ENCODE measurements around the gene BCLAF3. TPM values are rescaled to one million over a fixed set of nuclear protein-coding genes. Genes with fewer than 3 reads are reported as not detected.

Gene BCLAF3
- total RNA-seq, 3 donors from 2014 or later: 18.1 to 28.5 (median 20.0) TPM

GRCh38 chrX:19972984-19973383 lies 17.9 kb downstream of the BCLAF3 start:
- DNase-seq: no peak
- intact Hi-C loops (cut with DNase I, micrococcal nuclease): no loop called here

DNA sequence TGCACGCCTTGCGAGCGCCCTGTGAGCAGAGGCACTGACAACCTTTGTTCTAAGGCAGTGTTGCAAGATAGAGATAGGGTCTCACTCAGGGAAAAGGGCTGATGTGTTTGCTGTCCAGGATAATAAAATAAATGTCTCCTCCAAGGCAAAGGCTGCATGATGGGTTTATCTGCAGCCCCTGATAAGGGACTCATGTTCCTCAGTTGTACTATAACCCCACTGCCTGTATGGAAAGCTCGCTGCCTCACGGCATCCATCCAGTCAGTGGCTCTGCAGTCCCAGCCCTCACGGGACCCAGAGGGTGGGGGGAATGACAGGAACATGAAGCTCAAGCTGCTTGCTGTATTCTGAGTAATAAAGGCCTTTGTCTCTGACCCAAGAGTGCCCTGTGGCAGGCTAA lies 22.6 kb downstream of the BCLAF3 start:
- intact Hi-C loops (cut with DNase I, micrococcal nuclease): no loop called here
- DNase-seq (no peak), ATAC-seq (no peak)
- no peaks in the 10 kb centered on the region for H3K9me3 ChIP-seq
- H3K36me3 ChIP-seq (ENCODE audit: low read depth): no peaks in the 10 kb centered on the region
- no peak for TF ChIP-seq CTCF (IDR thresholded peaks at IDR 0.05)
- H3K4me3 ChIP-seq: no peak overlapping the region
- H3K4me1 ChIP-seq (ENCODE audit: low read depth): no peaks in the 10 kb centered on the region

More at GRCh38 chrX:19972984-19973383, 17.9 kb downstream of the BCLAF3 start:
- no peaks in the 10 kb centered on the region for H3K36me3 ChIP-seq (ENCODE audit: low read depth)
- ATAC-seq: no peak
- no peak for TF ChIP-seq CTCF (IDR thresholded peaks at IDR 0.05)
- no peaks in the 10 kb centered on the region for H3K9me3 ChIP-seq
- peaks cover 5% of the 10 kb centered on the region for H3K4me1 ChIP-seq (ENCODE audit: low read depth)
- H3K4me3 ChIP-seq: no peak overlapping the region

GRCh38 chrX:19966056-19966455 lies 24.8 kb downstream of the BCLAF3 start:
- ATAC-seq (no peak), DNase-seq (no peak)
- Histone ChIP-seq H3K4me3 (no peak overlapping the region), H3K36me3 (ENCODE audit: low read depth) (no peaks in the 10 kb centered on the region), H3K4me1 (ENCODE audit: low read depth) (no peaks in the 10 kb centered on the region), H3K9me3 (no peaks in the 10 kb centered on the region)
- TF ChIP-seq CTCF (IDR thresholded peaks at IDR 0.05): no peak
- intact Hi-C loops (cut with DNase I, micrococcal nuclease): no loop called here

DNA sequence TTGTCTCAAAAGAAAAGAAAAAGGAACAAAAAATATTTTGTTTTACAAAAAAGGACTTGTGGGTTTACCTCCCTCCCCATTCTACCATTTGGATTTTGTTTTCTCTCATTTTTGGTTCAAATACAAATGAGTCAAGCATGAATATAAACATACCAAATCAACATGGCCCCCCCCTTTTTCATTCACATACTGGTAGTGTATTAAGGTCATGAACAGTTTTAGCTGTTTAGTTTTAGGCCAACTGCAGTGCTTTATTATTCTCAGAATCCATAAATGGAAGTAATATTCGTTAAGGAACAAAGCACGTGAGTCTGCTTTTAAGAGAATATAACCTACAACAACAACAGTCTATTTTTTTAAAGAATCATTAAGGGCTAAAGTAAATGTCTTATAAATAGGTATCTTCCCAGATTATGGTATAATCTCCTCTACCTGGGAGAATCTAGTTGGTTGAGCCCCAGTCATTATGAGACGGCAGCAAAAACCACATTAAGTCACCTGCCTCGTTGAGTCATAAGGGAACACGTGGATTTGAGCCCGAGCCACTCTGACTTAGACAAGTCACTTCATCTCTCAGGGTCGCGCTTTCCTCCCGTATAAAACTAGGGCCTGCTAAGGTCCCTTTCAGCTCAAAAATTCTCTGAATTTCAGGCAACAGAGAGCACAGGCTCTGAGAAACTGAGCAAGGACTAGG lies 26.7 kb downstream of the BCLAF3 start:
- no peak for TF ChIP-seq CTCF (IDR thresholded peaks at IDR 0.05)
- Histone ChIP-seq H3K36me3 (ENCODE audit: low read depth) (no peaks in the 10 kb centered on the region), H3K9me3 (no peaks in the 10 kb centered on the region), H3K4me1 (ENCODE audit: low read depth) (no peaks in the 10 kb centered on the region), H3K4me3 (no peak overlapping the region)
- ATAC-seq (no peak), DNase-seq (no peak)
- intact Hi-C loops (cut with DNase I, micrococcal nuclease): no loop called here

DNA sequence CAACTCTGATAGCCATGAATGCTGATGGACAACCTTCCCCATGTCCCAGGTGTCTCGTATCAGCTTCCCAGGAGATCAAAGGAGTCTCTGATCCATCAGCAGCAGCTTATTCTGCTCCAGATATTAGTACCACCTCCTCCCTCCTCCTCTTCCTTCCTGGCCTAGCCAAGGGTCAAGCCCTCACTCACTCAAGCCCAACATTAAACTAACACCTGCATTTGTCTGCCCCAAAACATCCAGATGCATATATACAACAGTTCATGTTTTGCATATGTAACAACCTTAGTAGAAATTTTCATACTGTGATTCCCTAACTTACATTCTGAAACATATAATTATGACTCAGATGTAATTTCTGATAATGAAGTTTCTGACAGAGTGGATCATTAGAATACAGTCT lies 29.9 kb downstream of the BCLAF3 start:
- intact Hi-C loops (cut with DNase I, micrococcal nuclease): no loop called here
- Histone ChIP-seq H3K4me3 (no peak overlapping the region), H3K9me3 (no peaks in the 10 kb centered on the region), H3K4me1 (ENCODE audit: low read depth) (peaks cover 4% of the 10 kb centered on the region), H3K36me3 (ENCODE audit: low read depth) (no peaks in the 10 kb centered on the region)
- TF ChIP-seq CTCF (IDR thresholded peaks at IDR 0.05): no peak
- DNase-seq (no peak), ATAC-seq (no peak)

All from mucosa of descending colon (tissue), 3 donors.